NCI-H1048 (cell line): Measurements from ENCODE around the gene ARHGEF9.
A peak's percentile ranks its signal among the peaks of the same experiment; 100 is the strongest.
"Not testable (repeated sequence)": the region's sequence is repeated elsewhere in the genome, so short reads cannot be mapped to it uniquely, and the experiment has no call there.

ENCODE experiments used
- DNase-seq: peaks from one replicate; lab custom pipeline; 2025; lab: John Stamatoyannopoulos, UW

Gene ARHGEF9

GRCh38 chrX:63784902-63785707 is at the start of gene ARHGEF9:
Gene ARHGEF9, minus strand, starts transcription at chrX:63785214. Its CDS starts 69 bp downstream, at chrX:63785145.
- no peak for DNase-seq

DNA sequence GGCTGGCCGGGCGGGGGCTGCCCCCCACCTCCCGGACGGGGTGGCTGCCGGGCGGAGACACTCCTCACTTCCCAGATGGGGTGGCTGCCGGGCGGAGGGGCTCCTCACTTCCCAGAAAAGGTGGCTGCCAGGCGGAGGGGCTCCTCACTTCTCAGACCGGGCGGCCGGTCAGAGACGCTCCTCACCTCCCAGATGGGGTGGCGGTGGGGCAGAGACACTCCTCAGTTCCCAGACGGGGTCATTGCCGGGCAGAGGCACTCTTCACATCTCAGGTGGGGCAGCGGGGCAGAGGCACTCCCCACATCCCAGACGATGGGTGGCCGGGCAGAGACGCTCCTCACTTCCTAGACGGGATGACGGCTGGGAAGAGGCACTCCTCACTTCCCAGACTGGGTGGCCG is 40.4 kb upstream of the ARHGEF9 start:
- not testable (repeated sequence) for DNase-seq

DNA sequence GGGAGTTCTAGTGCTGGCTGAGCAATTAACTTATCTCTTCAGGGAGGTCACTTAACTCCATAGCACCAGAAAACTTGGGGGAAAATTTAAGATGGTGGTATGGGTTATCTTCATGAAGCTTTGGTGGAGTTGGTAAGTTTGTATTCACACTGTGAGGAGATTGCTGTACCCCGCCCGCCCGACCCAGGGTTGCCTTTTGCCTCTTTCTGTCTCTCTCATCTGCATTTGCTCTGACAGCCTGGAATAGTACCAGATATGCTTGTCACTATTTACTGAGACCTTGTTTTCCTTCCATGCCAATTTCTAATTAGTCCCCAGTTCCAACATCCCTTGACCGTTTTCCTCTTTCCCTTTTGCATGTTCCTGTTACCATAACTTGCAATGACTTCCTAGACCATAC is 33.1 kb upstream of the ARHGEF9 start:
- no peak for DNase-seq

GRCh38 chrX:63817696-63818095 is 32.7 kb upstream of the ARHGEF9 start:
- no peak for DNase-seq

GRCh38 chrX:63812823-63813222 is 27.8 kb upstream of the ARHGEF9 start:
- no peak for DNase-seq

DNA sequence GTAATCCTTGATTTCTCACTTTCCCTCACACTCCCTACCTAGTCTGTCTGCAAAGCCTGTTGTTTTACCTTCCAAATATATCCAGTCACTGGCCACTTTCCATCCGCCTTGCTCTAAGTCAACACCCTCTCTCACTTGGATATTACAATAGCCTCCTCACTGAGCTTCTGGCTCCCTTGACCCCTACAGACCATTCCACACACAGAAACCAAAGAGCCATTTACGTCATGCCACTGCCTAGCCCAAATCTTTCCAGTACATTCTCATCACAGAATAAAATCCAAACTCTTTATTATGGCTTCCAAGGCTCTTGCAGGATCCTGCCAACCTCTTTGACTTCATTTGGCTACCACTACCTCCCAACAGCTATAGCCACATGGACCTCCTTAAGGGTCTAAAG is 25.7 kb upstream of the ARHGEF9 start:
- no peak for DNase-seq

- DNase-seq: no peak
Measured at GRCh38 chrX:63809173-63809572, 24.2 kb upstream of the ARHGEF9 start.

DNA sequence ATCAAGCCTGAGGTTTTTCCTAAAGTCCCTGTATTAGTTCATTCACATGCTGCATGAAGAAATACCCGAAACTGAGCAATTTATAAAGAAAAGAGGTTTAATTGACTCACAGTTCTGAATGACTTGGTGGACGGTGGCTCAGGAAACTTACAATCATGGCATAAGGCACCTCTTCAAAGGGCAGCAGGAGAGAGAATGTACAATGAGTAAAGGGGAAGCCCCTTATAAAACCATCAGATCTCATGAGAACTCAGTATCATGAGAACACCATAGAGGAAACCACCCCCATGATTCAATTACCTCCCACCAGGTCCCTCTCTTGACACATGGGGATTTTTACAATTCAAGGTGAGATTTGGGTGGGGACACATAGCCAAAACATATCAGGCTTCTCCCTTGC is 10.4 kb upstream of the ARHGEF9 start:
- DNase-seq: not testable (repeated sequence)

GRCh38 chrX:63785708-63786040 is 660 bp upstream of the ARHGEF9 start:
- DNase-seq: no peak

DNA sequence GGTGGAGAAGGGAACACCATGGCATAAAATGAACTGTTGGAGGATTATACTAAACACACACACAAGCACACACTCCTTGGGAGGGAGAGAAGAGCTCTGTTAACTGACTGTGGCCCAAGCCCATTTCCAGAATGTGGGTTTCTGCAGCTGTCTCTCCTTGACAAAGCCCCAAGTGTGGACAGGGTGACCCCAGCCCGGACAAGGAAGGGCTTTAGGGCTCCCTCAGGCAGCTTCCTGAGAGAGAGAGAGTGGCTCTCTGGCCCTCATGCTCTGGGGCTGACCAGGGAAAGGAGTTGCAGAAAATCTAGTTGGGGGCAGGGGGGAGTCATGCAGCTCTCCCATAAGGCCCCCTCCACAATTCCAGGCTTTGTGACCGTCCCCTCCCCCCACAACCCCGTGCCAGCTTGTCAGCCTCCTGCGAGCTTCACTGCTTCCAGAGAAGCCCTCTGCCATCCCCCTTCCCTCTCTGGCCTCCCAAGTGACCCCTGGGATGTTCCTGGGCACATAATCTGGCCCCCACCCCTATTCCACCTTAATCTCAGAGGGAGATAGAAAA is 590 bp downstream of the ARHGEF9 start:
- no peak for DNase-seq

DNA sequence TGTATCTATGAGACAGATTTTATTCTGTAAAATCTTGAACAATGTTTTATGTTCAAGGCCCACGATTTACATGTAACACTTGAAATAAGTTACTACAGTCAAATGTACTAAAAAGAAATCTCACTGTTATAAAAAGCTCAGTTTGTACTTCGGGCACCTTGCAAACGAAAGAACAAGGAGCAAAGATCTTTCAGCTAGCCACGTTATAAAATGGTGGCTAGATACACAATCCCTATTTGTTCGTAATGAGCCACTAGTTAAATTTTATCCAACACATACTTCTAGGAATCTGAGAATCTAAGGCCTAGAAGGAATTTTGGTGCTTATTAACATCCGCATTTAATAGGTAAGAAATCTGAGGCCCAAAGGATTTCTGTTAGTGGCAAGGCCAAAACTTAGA is 2.5 kb downstream of the ARHGEF9 start:
- no peak for DNase-seq

- no peak for DNase-seq
Measured at GRCh38 chrX:63768760-63769159, 16.3 kb downstream of the ARHGEF9 start.

- no peak for DNase-seq
Measured at GRCh38 chrX:63765712-63766111, 19.3 kb downstream of the ARHGEF9 start.

DNA sequence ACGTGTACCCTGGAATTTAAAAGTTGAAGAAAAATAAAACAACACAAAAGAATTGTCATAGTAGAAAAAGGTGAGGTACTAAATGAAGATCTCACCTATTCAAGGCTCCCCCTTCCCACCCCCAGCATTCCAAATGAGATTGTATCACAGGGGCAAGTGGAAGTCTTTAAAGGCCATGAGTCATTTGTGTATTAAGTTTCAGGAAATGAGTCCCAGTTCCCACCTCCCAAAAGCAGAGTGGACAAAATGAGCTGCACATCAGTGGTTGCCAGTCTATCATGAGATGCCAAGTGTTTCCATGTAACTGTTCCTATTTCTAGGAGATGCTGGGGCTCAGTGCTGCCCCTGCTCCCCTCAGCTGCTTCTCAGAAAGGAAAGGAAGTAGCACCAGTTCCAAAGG is 20.1 kb downstream of the ARHGEF9 start:
- DNase-seq: no peak

DNA sequence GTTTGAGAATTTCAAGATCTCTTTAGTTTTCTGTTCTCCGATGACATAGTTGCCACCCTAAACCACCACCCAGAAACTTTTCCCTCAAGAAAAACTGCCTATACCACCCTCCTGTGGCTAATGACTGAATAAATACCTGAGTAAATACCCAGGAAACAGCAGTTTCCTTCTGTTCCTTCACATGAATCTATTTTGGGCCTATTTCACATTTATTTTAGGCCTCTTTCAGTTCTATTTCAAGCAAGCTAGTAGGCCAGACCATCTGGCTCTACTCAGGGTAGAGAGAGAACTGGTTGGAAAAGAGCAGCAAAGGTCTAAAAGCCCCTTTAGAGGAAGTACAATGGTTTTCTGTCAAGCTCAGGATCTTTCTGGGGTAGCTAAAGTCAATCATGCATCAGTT is 23.4 kb downstream of the ARHGEF9 start:
- no peak for DNase-seq

GRCh38 chrX:63758011-63758410 is 27.0 kb downstream of the ARHGEF9 start:
- no peak for DNase-seq

- DNase-seq: no peak
Measured at GRCh38 chrX:63755892-63756291, 29.1 kb downstream of the ARHGEF9 start.

DNA sequence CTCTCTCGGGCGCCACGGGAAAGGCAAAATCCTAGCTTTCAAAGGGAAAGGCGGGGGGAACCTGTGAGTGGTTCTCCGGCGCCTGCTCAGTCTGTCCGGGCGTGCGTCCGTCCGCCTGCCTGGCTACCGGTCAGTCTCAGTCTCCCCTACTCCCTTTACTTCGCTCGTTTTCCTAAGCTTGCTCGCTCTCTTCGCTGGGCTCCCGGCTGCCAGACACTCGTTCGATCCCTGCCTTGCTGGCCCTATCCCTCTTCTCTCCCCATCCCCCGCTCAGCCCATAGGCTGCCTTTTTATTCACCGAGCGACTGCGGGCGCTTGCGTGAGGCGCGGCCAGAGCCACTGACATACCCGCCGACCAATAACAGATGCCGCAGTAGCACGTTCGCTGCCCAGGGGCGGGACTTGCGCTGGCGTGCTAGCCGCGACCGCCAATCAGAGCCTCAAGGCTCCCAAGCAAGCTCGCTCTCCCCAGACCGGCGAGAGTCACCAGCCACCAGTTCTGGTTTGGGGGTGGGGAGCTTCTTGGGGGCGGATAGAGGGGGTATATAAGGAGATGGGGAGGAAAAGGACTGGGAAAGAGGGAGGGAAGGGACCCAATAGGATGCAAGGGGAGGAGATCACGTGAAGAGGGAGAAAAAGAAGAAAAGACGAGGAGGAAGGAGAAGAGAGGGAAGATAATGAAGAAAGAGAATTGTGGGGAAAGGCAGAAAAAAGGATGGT is 30.0 kb downstream of the ARHGEF9 start:
- peak; percentile 77 for DNase-seq

DNA sequence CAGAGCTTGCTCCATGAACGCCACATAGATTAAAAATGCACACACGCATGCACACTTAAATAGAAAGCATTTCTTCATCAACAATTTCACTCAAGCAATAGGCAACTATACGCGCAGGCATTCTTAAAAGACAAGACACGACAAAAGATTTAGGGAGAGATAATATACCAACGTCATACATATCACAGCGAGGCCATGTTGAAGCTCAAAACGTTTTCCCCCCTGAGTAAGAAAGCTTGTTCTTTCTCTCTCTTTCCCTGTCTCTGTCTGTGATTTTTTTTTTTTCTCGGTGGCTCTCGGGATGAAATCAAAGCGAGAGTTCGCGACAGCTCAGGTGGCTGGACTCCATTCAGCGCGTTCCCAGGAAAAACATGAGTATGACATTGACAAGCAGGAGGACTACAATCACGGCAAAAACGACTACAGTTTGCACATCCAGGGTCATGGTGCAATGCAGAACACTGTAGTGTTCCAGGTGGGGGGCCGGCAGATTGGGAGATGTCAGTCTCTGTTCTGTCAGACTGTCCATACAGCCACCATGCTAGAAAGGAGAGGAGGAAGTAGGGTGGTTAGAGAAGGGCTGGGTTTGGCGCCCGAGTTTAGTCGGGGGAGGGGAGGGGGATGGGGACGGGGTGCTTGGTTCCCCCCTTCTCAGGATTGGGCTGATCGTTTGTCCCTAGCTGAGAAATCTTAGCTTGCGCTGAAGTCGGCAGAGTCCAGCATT is 30.7 kb downstream of the ARHGEF9 start:
- DNase-seq: no peak

- DNase-seq: no peak
Measured at GRCh38 chrX:63751481-63751880, 33.5 kb downstream of the ARHGEF9 start.

DNA sequence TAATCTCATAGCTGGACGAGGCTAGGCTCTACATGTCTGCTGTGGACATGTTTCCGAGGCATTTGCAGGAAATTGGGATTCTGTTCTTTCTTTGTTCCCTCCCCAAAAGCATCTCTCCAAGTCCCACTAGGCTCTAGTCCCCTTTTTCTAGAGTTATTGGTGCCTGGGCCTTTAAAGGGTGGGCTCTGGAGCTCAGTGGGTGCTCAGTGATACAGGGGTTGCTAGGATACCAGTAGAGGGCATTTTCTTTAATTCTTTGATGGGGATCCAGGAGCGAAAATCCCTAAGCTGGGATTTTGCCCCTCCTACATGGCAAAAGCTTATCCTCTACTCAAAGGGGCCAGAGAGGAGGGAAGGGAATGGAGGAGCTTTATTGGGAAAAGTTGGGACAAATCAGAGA is 34.2 kb downstream of the ARHGEF9 start:
- DNase-seq: no peak

DNA sequence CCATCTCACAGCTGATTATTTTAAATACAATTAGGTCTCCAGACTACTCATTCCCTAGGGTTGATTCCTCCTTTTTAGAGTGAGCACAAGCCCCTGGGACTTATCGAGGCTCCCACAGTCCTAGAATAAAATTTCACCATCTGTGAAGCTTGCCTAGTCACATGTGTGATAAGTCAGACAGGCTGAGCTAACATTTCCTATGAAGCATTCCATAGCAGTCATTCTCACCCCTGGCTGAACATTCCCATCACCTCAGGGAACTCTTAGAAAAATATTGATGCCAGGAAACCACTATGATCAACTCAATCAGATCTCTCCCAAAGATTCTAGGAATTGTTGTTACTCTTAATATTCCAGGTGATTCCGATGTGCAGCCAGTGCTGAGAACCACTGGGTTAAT is 37.7 kb downstream of the ARHGEF9 start:
- DNase-seq: no peak

GRCh38 chrX:63746715-63747114 is 38.3 kb downstream of the ARHGEF9 start:
- DNase-seq: no peak
